Measurements from ENCODE around the gene PRKG1.

The PRKG1 gene

GRCh38 chr10:51231754-51232153, 157.5 kb downstream of the PRKG1 start:
- Mint-ChIP-seq H3K4me1 (no peaks in the 10 kb centered on the region), H3K27me3 (no peaks in the 10 kb centered on the region), H3K9me3 (no peaks in the 10 kb centered on the region), H3K4me3 (no peak overlapping the region), H3K36me3 (ENCODE audit: insufficient read depth) (no peaks in the 10 kb centered on the region), H3K27ac (ENCODE audit: low read depth) (no peak overlapping the region)
- ATAC-seq (replicated peaks; ENCODE audit: extremely low read depth, poor library complexity, severe bottlenecking) = no peak
- DNase-seq (ENCODE audit: low spot score in 2 of 2) = no peak

DNA sequence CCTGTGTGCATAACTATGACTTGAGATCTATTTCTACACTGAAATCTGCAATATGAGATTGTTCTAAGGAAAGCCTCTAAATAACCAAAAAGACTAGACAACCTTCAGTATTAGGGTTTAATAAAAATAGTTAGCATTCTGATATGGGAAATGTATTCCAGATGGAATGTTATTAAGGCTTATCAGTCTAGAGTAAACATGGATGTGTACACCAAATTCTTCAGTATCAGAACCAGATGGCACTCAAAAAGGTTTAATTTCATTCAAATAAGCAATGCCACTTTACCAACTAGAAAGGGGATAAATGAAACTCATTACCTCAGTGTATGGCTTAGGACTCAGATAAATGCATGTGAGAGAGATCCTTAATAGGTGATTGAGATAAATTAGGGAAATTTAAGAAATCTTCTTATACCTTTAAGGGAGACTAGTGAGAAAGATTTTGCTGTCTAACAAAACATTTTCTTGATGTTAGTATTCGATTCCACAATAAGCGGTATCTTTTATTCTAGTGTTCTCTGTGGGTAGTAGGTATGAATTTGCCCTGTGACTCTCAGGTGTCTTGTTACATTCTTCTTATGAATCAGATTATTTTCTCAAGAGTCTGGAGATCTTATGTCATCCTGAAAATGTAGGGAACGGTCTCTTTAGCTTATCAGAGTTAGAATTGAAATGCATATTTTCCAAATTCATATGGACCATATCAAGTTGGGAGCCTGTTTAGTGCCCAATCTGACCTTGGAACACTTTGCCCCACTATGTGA, 159.2 kb downstream of the PRKG1 start:
- Mint-ChIP-seq H3K27ac (ENCODE audit: low read depth) (no peak overlapping the region), H3K36me3 (ENCODE audit: insufficient read depth) (no peaks in the 10 kb centered on the region), H3K4me1 (no peaks in the 10 kb centered on the region), H3K27me3 (no peaks in the 10 kb centered on the region), H3K4me3 (no peak overlapping the region), H3K9me3 (no peaks in the 10 kb centered on the region)
- ATAC-seq (replicated peaks; ENCODE audit: extremely low read depth, poor library complexity, severe bottlenecking) (no peak), DNase-seq (ENCODE audit: low spot score in 2 of 2) (no peak)

- Mint-ChIP-seq H3K27me3 (no peaks in the 10 kb centered on the region), H3K9me3 (no peaks in the 10 kb centered on the region), H3K36me3 (ENCODE audit: insufficient read depth) (no peaks in the 10 kb centered on the region), H3K27ac (ENCODE audit: low read depth) (no peak overlapping the region), H3K4me1 (no peaks in the 10 kb centered on the region), H3K4me3 (no peak overlapping the region)
- DNase-seq (ENCODE audit: low spot score in 2 of 2) (no peak), ATAC-seq (replicated peaks; ENCODE audit: extremely low read depth, poor library complexity, severe bottlenecking) (no peak)
These were observed 161.6 kb downstream of the PRKG1 start for GRCh38 chr10:51235865-51236264.

DNA sequence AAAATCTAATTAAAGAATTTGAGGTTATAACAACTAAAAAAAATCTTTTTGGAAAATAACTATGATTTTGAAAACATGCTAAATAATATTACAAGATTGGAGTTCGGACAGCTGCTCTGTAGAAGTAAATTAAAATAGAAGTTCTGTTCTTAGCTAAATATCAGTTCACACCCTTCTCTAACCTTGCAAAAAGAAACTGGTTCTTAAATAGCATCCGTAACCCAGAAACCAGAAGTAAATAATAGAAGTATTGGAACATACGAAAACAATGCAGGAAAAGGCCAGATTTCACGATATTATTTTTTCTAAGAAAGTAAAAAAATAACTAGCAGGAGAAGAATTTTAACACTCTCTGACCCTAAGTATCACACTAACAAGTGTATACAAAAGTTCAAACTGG, 164.7 kb downstream of the PRKG1 start:
- no peaks in the 10 kb centered on the region for H3K4me1 Mint-ChIP-seq
- H3K4me3 Mint-ChIP-seq = no peak overlapping the region
- ATAC-seq (replicated peaks; ENCODE audit: extremely low read depth, poor library complexity, severe bottlenecking) = no peak
- H3K9me3 Mint-ChIP-seq = no peaks in the 10 kb centered on the region
- no peak for DNase-seq (ENCODE audit: low spot score in 2 of 2)
- no peaks in the 10 kb centered on the region for H3K27me3 Mint-ChIP-seq
- no peaks in the 10 kb centered on the region for H3K36me3 Mint-ChIP-seq (ENCODE audit: insufficient read depth)
- H3K27ac Mint-ChIP-seq (ENCODE audit: low read depth) = no peak overlapping the region

GRCh38 chr10:51241461-51241860, 167.2 kb downstream of the PRKG1 start:
- Mint-ChIP-seq H3K36me3 (ENCODE audit: insufficient read depth) (peaks cover 1% of the 10 kb centered on the region), H3K27ac (ENCODE audit: low read depth) (no peak overlapping the region), H3K4me1 (no peaks in the 10 kb centered on the region), H3K27me3 (no peaks in the 10 kb centered on the region), H3K9me3 (no peaks in the 10 kb centered on the region), H3K4me3 (no peak overlapping the region)
- ATAC-seq (replicated peaks; ENCODE audit: extremely low read depth, poor library complexity, severe bottlenecking) (no peak), DNase-seq (ENCODE audit: low spot score in 2 of 2) (no peak)

DNA sequence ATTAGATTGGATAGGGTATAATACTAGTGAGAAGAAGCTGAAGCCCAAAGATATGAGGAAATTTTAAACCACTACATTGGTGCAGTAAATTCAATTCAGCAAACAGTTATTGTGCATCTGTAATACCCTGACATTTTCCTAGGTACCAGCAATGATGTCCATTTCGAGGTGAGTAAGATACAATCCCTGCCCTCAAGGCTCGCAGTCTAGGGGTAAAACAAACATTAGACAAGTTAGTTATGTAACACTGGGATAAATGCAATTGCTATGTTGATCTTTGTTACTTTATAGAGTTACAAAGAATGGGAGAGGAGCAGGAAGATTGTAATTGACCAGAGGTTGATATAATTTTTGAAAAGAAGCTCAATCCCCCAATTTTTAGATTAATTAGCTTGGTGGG, 168.1 kb downstream of the PRKG1 start:
- ATAC-seq (replicated peaks; ENCODE audit: extremely low read depth, poor library complexity, severe bottlenecking) (no peak), DNase-seq (ENCODE audit: low spot score in 2 of 2) (no peak)
- Mint-ChIP-seq H3K9me3 (no peaks in the 10 kb centered on the region), H3K4me1 (no peaks in the 10 kb centered on the region), H3K4me3 (no peak overlapping the region), H3K27ac (ENCODE audit: low read depth) (no peak overlapping the region), H3K36me3 (ENCODE audit: insufficient read depth) (peaks cover 1% of the 10 kb centered on the region), H3K27me3 (no peaks in the 10 kb centered on the region)

DNA sequence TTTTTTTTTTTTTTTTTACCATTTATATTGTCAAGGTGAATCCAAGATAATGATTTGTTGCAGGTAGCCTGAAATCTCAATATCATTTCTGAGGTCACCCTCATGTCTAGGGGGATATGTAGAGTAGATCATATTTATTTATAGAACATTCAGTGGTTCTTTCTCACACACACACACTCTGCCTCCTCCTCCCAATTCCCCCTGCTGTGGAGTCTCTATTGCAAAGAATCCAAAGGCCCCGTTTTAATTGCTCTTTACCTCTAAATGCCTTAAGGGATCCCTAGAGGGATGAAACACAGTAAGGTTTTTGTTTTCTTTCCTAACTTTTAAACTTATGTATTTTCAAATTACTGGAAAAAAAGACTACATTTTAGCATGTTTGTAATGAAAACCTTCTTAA, 170.0 kb downstream of the PRKG1 start:
- H3K27me3 Mint-ChIP-seq = no peaks in the 10 kb centered on the region
- H3K9me3 Mint-ChIP-seq = no peaks in the 10 kb centered on the region
- ATAC-seq (replicated peaks; ENCODE audit: extremely low read depth, poor library complexity, severe bottlenecking) (no peak), DNase-seq (ENCODE audit: low spot score in 2 of 2) (no peak)
- peaks cover 1% of the 10 kb centered on the region for H3K36me3 Mint-ChIP-seq (ENCODE audit: insufficient read depth)
- H3K4me3 Mint-ChIP-seq = no peak overlapping the region
- H3K4me1 Mint-ChIP-seq = no peaks in the 10 kb centered on the region
- no peak overlapping the region for H3K27ac Mint-ChIP-seq (ENCODE audit: low read depth)

DNA sequence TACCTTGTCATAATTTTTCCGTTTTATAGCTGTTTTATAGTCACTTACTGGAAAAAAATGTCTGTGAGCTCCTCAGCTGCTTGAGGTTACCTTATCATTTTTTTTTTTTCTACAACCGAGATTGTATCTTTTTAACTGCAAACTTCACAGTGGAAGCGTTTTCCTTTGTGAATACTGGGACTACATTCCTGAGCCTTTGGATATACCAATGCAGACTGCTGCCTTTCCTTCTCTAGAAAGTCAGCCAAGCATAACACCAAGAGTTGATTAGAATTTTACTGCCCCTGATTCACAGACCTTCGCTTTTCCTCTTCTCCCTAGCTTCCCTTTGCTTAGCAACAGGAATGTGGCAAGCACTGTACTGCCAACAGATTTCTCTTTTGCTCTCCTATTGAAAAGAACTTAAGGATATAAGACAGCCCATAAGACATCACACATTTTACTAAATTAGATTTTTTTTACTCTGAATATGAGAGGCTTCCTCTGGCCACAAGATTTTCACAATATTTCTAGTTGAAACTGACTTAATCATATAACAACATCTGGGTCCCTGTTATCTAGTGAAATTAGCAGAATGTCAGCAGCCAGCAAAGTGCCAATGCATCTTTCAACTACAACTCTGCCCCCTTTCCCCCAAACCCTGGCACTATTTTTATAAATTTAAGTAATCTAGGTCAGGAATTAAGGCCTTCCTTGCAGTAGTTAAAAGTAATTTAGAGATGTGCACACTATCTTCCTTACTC, 170.6 kb downstream of the PRKG1 start:
- H3K4me1 Mint-ChIP-seq = no peaks in the 10 kb centered on the region
- no peak for ATAC-seq (replicated peaks; ENCODE audit: extremely low read depth, poor library complexity, severe bottlenecking)
- no peak overlapping the region for H3K27ac Mint-ChIP-seq (ENCODE audit: low read depth)
- H3K27me3 Mint-ChIP-seq = no peaks in the 10 kb centered on the region
- no peaks in the 10 kb centered on the region for H3K9me3 Mint-ChIP-seq
- H3K4me3 Mint-ChIP-seq = no peak overlapping the region
- H3K36me3 Mint-ChIP-seq (ENCODE audit: insufficient read depth) = peaks cover 1% of the 10 kb centered on the region
- DNase-seq (ENCODE audit: low spot score in 2 of 2) = no peak

DNA sequence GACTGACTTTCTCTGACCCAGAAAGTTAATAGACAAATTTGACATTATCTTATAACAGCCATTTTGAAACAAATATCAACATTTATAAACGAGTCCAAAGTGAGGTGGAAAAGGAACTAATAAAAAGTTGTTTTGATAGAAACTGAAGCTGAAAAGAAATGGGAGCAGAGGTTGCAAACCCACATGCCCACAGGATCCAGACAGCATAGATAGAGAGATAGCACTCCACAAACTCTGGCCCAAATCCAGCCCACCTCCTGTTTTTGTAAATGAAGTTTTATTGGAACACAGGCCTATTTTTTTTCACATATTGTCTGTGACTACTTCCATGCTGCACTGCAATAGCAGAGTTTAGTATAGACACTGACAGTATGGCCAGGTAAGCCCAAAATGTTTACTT, 171.9 kb downstream of the PRKG1 start:
- no peak for ATAC-seq (replicated peaks; ENCODE audit: extremely low read depth, poor library complexity, severe bottlenecking)
- no peak overlapping the region for H3K4me3 Mint-ChIP-seq
- H3K27ac Mint-ChIP-seq (ENCODE audit: low read depth) = no peak overlapping the region
- no peaks in the 10 kb centered on the region for H3K9me3 Mint-ChIP-seq
- DNase-seq (ENCODE audit: low spot score in 2 of 2) = no peak
- H3K4me1 Mint-ChIP-seq = no peaks in the 10 kb centered on the region
- H3K36me3 Mint-ChIP-seq (ENCODE audit: insufficient read depth) = peaks cover 1% of the 10 kb centered on the region
- no peaks in the 10 kb centered on the region for H3K27me3 Mint-ChIP-seq

DNA sequence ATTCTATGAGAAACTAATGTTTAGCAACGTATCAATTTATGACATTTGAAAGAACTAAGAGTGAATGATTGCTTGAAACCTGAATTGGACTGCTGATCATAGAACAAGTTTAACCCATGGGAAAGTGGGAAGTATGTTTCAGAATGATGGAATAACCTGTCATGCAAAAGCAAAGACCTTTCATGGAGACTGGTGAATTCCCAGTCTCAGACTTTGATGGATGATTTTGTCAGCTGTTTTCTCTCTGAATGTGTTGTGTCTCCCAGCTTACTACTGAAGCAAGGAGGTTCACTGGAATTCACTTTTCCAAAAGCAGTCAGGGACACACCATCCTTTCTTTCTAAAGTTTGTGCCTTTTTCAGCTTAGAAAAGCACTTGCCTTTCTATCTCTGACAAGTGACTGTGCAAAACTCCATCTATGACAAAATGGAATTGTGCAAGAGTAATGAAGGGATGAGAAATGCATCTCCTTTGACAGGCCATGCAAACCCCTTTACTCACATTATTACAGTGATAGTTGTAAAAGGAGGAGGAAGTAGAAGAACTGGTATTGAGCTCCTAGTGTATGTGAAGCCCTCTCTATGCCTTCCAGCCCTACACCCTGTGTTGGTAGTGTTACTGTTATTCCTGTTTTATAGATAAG, 176.1 kb downstream of the PRKG1 start:
- Mint-ChIP-seq H3K36me3 (ENCODE audit: insufficient read depth) (peaks cover 1% of the 10 kb centered on the region), H3K4me3 (no peak overlapping the region), H3K9me3 (no peaks in the 10 kb centered on the region), H3K27ac (ENCODE audit: low read depth) (no peak overlapping the region), H3K27me3 (no peaks in the 10 kb centered on the region), H3K4me1 (no peaks in the 10 kb centered on the region)
- ATAC-seq (replicated peaks; ENCODE audit: extremely low read depth, poor library complexity, severe bottlenecking) (no peak), DNase-seq (ENCODE audit: low spot score in 2 of 2) (no peak)

DNA sequence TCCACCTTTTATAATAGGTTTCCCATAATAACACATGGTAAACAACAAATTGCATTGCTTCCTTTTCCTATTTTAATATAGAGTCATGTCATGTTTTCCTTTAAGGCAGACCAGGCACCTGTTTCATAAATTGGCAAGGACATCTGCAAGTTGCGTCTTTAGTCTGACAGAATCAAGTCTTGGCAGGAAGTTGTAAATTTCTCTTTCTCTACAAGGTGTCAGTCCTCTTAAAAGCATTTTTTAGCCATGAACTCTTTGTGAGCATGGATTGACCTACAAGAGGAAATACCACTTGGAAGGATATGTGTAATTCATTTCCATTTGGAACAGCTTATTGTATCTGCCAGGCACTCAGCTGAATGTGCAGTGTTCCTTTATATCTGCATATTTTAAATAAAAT, 176.8 kb downstream of the PRKG1 start:
- Mint-ChIP-seq H3K4me1 (no peaks in the 10 kb centered on the region), H3K27ac (ENCODE audit: low read depth) (no peak overlapping the region), H3K9me3 (no peaks in the 10 kb centered on the region), H3K36me3 (ENCODE audit: insufficient read depth) (no peaks in the 10 kb centered on the region), H3K4me3 (no peak overlapping the region), H3K27me3 (no peaks in the 10 kb centered on the region)
- ATAC-seq (replicated peaks; ENCODE audit: extremely low read depth, poor library complexity, severe bottlenecking) (no peak), DNase-seq (ENCODE audit: low spot score in 2 of 2) (no peak)

DNA sequence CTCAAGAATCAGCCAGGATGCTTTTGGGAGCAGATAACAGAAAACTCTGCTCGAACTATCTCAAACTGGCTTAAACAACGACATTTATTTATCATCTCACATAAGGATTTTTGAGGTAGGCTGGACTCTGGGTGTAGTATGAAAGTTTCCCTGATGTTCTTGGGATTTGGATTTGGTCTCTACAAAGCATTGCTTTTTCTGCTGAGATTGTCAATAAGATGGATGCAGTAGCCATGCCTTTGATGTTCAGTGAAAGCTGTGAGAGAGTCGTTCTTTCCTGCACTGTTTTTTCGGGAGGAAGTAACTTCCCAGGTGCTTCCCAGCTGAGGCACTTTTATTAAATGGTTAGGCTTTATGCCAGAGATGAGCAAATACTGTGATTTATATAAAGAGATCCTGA, 181.1 kb downstream of the PRKG1 start:
- Mint-ChIP-seq H3K27me3 (no peaks in the 10 kb centered on the region), H3K27ac (ENCODE audit: low read depth) (no peak overlapping the region), H3K36me3 (ENCODE audit: insufficient read depth) (no peaks in the 10 kb centered on the region), H3K4me1 (no peaks in the 10 kb centered on the region), H3K9me3 (no peaks in the 10 kb centered on the region), H3K4me3 (no peak overlapping the region)
- DNase-seq (ENCODE audit: low spot score in 2 of 2) (no peak), ATAC-seq (replicated peaks; ENCODE audit: extremely low read depth, poor library complexity, severe bottlenecking) (no peak)
